GM12878 (cell line): ENCODE data around the gene DDRGK1. TPM values are rescaled to one million over a fixed set of nuclear protein-coding genes. Genes with fewer than 3 reads are reported as not detected.
A peak's percentile ranks its signal among the peaks of the same experiment; 100 is the strongest.

Source experiments
- ATAC-seq: fragments of 200-7000 bp; cut with Tn5 transposase; 3 replicates; pipeline ENCODE4 v1.9.1; 2020; ENCODE audit warnings: mild to moderate bottlenecking, moderate library complexity
- BruUV-seq: library from RNA; stranded (reverse); fragments of 400-500 nt; replicated peaks from 2 replicates; lab custom pipeline; 2021; lab: Mats Ljungman, UMichigan
- CTCF ChIA-PET: fragments of 300-600 bp; sonication (Branson Sonifier 250); formaldehyde crosslinking; extraction: SDS; loops from one replicate; lab custom pipeline; 2021; ENCODE audit warnings: inconsistent platforms; lab: Yijun Ruan, JAX
- POLR2A ChIA-PET: fragments of 350-600 bp; formaldehyde crosslinking; extraction: SDS; loops from one replicate; lab custom pipeline; 2021; ENCODE audit warnings: inconsistent platforms; lab: Charles Lee
- RAD21 ChIA-PET: fragments of 300-600 bp; sonication (Branson Sonifier 250); formaldehyde crosslinking; loops from one replicate; lab custom pipeline; 2023; ENCODE audit warnings: antibody characterized with exemption; ENCODE audit not compliant: unreplicated experiment; lab: Charles Lee
- SMC1A ChIA-PET: fragments of 300-600 bp; sonication (Branson Sonifier 250); formaldehyde crosslinking; loops from one replicate; lab custom pipeline; 2023; ENCODE audit not compliant: unreplicated experiment, uncharacterized antibody; lab: Charles Lee
- DNase-seq: peaks from one replicate; pipeline ENCODE4 v3.0.0-alpha.2; 2011; ENCODE audit warnings: low read depth, low spot score
- FAIRE-seq: peaks from 3 replicates; lab custom pipeline; 2011; peaks lifted over from hg19 to GRCh38; lab: Jason Lieb, UNC
- H2AFZ ChIP-seq: 2 replicates; pipeline ENCODE4 v1.6.0; 2011; ENCODE audit warnings: low read depth, low read length, control low read depth; ENCODE audit not compliant: control insufficient read depth
- H3K27ac ChIP-seq: 2 replicates; pipeline ENCODE4 v1.5.1; 2011; ENCODE audit warnings: control low read depth; ENCODE audit not compliant: control insufficient read depth, insufficient read depth
- H3K27me3 ChIP-seq, 2 experiments: replicated peaks in 1 of 2; 2 replicates each; pipeline versions ENCODE4 v1.6.0 to v1.6.1; 2011; ENCODE audit warnings: low read length in 1 of 2; ENCODE audit not compliant: control insufficient read depth in 2 of 2, insufficient read depth in 2 of 2
- H3K36me3 ChIP-seq, 2 experiments: 2 replicates each; pipeline ENCODE4 v1.5.1; 2011; ENCODE audit warnings: low read length in 1 of 2; ENCODE audit not compliant: control insufficient read depth in 2 of 2, insufficient read depth in 2 of 2
- H3K4me1 ChIP-seq: 2 replicates; pipeline ENCODE4 v1.6.1; 2011; ENCODE audit warnings: mild to moderate bottlenecking, low read length, moderate library complexity, mixed read lengths; ENCODE audit not compliant: control insufficient read depth, insufficient read depth
- H3K4me2 ChIP-seq: 2 replicates; pipeline ENCODE4 v1.6.0; 2011; ENCODE audit warnings: control low read depth; ENCODE audit not compliant: control insufficient read depth, insufficient read depth
- H3K4me3 ChIP-seq: fragments of 200-600 bp; sonication (generic); 2 replicates; pipeline ENCODE4 v1.5.1; 2016
- H3K79me2 ChIP-seq: 2 replicates; pipeline ENCODE4 v1.6.0; 2011; ENCODE audit warnings: low read length; ENCODE audit not compliant: control insufficient read depth, insufficient read depth
- H3K9ac ChIP-seq: 2 replicates; pipeline ENCODE4 v1.8.0; 2011; ENCODE audit warnings: low read length, control low read depth, mixed read lengths; ENCODE audit not compliant: control insufficient read depth, insufficient read depth
- H3K9me3 ChIP-seq: replicated peaks from 3 replicates; pipeline ENCODE4 v1.5.1; 2011; ENCODE audit warnings: mild to moderate bottlenecking, low read length; ENCODE audit not compliant: control insufficient read depth, insufficient read depth
- H4K20me1 ChIP-seq: 2 replicates; pipeline ENCODE4 v1.6.0; 2011; ENCODE audit not compliant: control insufficient read depth, insufficient read depth
- BHLHE40 ChIP-seq, 2 experiments: fragments of 450-650 bp in 1 of 2; IDR thresholded peaks; 2 replicates each; pipeline ENCODE4 v1.6.1; 2011 to 2017; ENCODE audit warnings: low read depth in 2 of 2, borderline replicate concordance in 1 of 2, improper control_type of control experiment in 1 of 2, low read length in 1 of 2, mild to moderate bottlenecking in 1 of 2
- CBX5 ChIP-seq: sonication (generic); IDR thresholded peaks from 2 replicates; pipeline ENCODE4 v1.6.1; 2016; ENCODE audit warnings: low read depth, moderate library complexity, mild to moderate bottlenecking, inconsistent platforms
- ETV6 ChIP-seq, 2 experiments: fragments of 450-650 bp in 1 of 2; IDR thresholded peaks in 1 of 2; conservative IDR thresholded peaks in 1 of 2; 2 replicates each; pipeline ENCODE4 v1.6.1; 2014; ENCODE audit warnings: antibody characterized with exemption in 1 of 2, borderline replicate concordance in 1 of 2, low read depth in 1 of 2, mild to moderate bottlenecking in 1 of 2, moderate library complexity in 1 of 2
- POLR2AphosphoS2 ChIP-seq: IDR thresholded peaks from 2 replicates; pipeline ENCODE4 v1.6.1; 2011; ENCODE audit warnings: low read depth, mild to moderate bottlenecking, low read length, improper control_type of control experiment, moderate library complexity
- SKIL ChIP-seq: fragments of 450-650 bp; IDR thresholded peaks from 2 replicates; pipeline ENCODE4 v1.6.1; 2017; ENCODE audit warnings: mild to moderate bottlenecking, low read depth, inconsistent platforms; ENCODE audit not compliant: poor library complexity, severe bottlenecking
- TCF12 ChIP-seq: IDR thresholded peaks from 2 replicates; pipeline ENCODE4 v1.6.1; 2011; ENCODE audit warnings: low read depth, mild to moderate bottlenecking, low read length
- USF1 ChIP-seq: IDR thresholded peaks from 2 replicates; pipeline ENCODE4 v1.6.1; 2011; ENCODE audit warnings: borderline replicate concordance, low read depth, mild to moderate bottlenecking, moderate library complexity, mixed read lengths, low read length; ENCODE audit not compliant: insufficient read depth; ENCODE audit errors: extremely low read length
- ZNF687 ChIP-seq: fragments of 450-650 bp; IDR thresholded peaks from 2 replicates; pipeline ENCODE4 v1.6.1; 2017; ENCODE audit warnings: mild to moderate bottlenecking, moderate library complexity
- WGBS: methylation state at CpG from one replicate; pipeline ENCODE4 v1.1.6; 2016; ENCODE audit warnings: low lambda C conversion rate; ENCODE audit not compliant: insufficient replicate concordance, insufficient coverage; ENCODE audit errors: missing lambda C conversion rate; 5-methylcytosine and 5-hydroxymethylcytosine counted together
- in situ Hi-C: fragments of 300-500 bp; cut with MboI; formaldehyde crosslinking; loops from 9 replicates; pipeline ENCODE4 v1.14.3; 2018; ENCODE audit warnings: mixed read lengths
- intact Hi-C: fragments of 100-400 bp; cut with micrococcal nuclease; formaldehyde crosslinking; loops from one replicate; pipeline ENCODE4 v1.14.2; 2022; ENCODE audit not compliant: unreplicated experiment
- polyA plus RNA-seq, 11 experiments: library from polyadenylated mRNA; depleted of rRNA in 4 of 11; unstranded in 6 of 11; stranded (reverse) in 5 of 11; fragments of >200 nt; fragmentation: Nextera tagmentation in 4 of 11; fragmentation: Illumina TruSeq in 1 of 11; extraction: Ambion mirVana in 4 of 11; extraction: Trizol in 1 of 11; gene quantifications; 1 replicate in 1 of 11; 2 replicates in 10 of 11; pipeline versions ENCODE4 v1.2.1 to v1.2.3, GENCODE V29; 2011 to 2016; ENCODE audit warnings: inconsistent platforms in 2 of 11, missing spikeins in 2 of 11, low read depth in 1 of 11
- total RNA-seq, 4 experiments: library from RNA; depleted of rRNA in 3 of 4; stranded (reverse); fragments of >200 nt in 3 of 4; fragmentation: Illumina TruSeq in 1 of 4; extraction: Trizol in 1 of 4; gene quantifications; 2 replicates each; pipeline versions ENCODE4 v1.2.1 to v1.2.3, GENCODE V29; 2013 to 2021

Gene DDRGK1
- total and polyA plus RNA-seq, 10 of the 15 experiments (the other 5 are each of a cell fraction or from before 2014, with no cell fraction given) = 4.0 to 55.2 (median 39.7) TPM

DNA sequence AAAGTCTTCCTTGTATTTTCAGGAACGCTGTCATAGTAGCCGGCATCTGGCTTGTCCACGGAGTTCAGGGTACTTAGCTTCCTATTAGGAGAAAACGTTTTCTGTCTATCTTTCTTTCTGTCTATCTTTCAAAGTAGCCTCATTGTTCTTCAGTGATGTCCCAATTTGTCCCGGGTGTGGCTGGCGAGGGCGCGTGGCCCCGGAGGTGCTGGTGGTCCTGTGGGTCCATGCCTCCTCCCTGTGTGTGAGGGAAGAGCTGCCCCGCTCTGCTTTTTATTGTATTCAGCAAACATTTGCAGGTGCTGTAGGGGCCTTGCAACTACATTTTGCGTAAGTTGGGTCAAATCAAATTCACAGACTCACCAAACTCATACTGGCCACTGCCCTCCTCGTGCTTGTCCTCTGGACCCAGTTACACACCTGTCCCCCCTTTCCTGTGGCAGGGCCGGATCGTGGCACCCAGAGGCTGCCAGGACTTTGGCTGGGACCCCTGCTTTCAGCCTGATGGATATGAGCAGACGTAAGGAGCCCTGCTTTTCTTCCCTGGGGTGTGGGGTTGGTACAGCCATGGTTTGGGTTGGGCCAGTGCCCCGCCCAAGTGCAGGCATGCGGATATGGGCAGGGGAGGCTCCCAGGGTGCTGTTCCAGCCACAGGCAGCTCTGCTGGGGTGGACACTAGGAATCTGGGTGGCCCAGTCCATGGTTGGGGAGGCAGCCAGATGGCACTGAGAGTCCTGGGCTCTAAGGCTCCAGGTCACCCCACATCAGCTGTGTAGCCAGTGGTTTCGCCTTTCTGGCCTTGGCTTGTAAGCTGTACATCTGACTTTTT lies 17.1 kb upstream of the DDRGK1 start (continued):
- no peak for TF ChIP-seq CBX5

- in situ Hi-C loops = no loop called here
- no TSS peak for BruUV-seq
- Histone ChIP-seq H3K9ac (no peak overlapping the region), H3K36me3 (peaks cover 2 to 15% of the 10 kb centered on the region in 2 experiments; a peak in 3 of 4 replicates), H3K27ac (no peak overlapping the region), H3K9me3 (no peaks in the 10 kb centered on the region), H3K4me1 (peaks cover 15% of the 10 kb centered on the region), H3K27me3 (no peaks in the 10 kb centered on the region), H4K20me1 (no peaks in the 10 kb centered on the region), H3K79me2 (no peaks in the 10 kb centered on the region), H3K4me3 (no peak overlapping the region), H3K4me2 (no peak overlapping the region), H2AFZ (no peak overlapping the region; the same call in 1 of the 2 replicates)
- WGBS = 19% methylated on average over 28 of the region's 30 CpGs
- intact Hi-C loops = loop anchor here (1.0 to 5.0 kb wide), 3 partner anchors 58 to 494 kb away; partner anchors contain the start of gene SIGLEC1
- CTCF ChIA-PET = interaction anchor here (0.6 to 3.5 kb wide), 19 partner anchors 9 to 492 kb away, joined by 3 to 31 read pairs (median 4); partner anchors contain the start of genes ITPA and SLC4A11
- FAIRE-seq (peak; percentile 79), DNase-seq (no peak), ATAC-seq (peak; percentile 98)
- RAD21 ChIA-PET = interaction anchor here (0.7 to 0.8 kb wide), 3 partner anchors 10 to 98 kb away, joined by 3 to 4 read pairs (median 3); no protein-coding TSS in a partner anchor
- POLR2A ChIA-PET = interaction anchor here (0.6 kb wide), 2 partner anchors 53 to 517 kb away, joined by 3 read pairs; no protein-coding TSS in a partner anchor
- SMC1A ChIA-PET = interaction anchor here (0.7 to 1.7 kb wide), 5 partner anchors 9 to 98 kb away, joined by 3 to 10 read pairs (median 3); partner anchors contain the start of gene ITPA
- TF ChIP-seq POLR2AphosphoS2 (no peak), USF1 (no peak), SKIL (no peak), TCF12 (no peak), ZNF687 (no peak), ETV6 (conservative IDR thresholded peaks at IDR 0.05 in 1 of 2, IDR thresholded peaks at IDR 0.05 in 1 of 2; ENCODE audit: borderline replicate concordance in 1 of 2, low read depth in 1 of 2) (no peak), BHLHE40 (IDR thresholded peaks at IDR 0.05; ENCODE audit: borderline replicate concordance in 1 of 2, low read depth in 2 of 2, low read length in 1 of 2) (peak in 1 of 2 experiments; percentile 56; a peak in 2 of 4 replicates)
These were observed 14.0 kb upstream of the DDRGK1 start for GRCh38 chr20:3218307-3218988.
